ENCODE results near the gene VRK2.

VRK2 gene

DNA sequence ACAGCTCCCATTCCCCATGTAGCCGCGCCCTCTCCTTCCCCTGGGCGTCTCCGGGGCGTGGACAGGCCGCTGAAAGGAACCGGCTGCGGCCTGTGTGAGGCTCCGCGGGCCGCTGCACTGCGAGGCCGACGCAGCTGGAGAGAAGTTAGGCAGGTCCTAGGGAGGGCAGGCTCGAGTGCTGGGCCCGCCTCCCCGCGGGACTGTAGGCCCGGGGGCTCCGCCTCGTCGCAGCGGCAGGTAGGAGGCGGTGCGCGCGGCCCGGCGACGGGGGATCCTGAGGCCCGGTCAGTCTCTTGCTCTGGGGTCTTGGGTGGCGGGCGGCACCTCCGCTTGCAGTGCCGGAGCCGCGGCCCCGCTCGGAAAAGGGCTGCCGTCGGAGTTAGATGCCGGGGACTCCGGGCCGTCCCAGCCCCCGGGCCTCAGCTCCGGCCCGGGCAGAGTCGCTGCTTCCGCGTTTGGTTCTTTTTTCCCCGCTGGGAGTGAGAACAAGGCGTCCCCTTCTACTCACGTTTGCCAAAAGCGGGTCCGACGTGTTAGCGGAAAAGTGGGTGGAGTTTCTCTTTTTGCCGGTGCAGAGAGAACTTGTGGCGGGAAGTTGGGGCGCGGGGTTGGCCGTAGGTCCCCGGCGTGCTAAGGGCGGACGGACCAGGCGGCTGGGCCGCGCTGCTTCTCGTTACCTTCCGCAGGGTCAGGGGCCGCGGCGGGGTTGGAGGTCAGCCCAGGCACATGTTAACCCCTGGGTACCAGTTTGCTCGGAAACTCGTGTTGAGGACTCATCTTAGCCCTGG is at the start of gene VRK2:
Gene VRK2, plus strand, starts transcription at position 222 of the 788 bp plus-strand sequence. CDS start 2,026 bp downstream, outside the sequence.
- DNase-seq, result peak; percentile 29

DNA sequence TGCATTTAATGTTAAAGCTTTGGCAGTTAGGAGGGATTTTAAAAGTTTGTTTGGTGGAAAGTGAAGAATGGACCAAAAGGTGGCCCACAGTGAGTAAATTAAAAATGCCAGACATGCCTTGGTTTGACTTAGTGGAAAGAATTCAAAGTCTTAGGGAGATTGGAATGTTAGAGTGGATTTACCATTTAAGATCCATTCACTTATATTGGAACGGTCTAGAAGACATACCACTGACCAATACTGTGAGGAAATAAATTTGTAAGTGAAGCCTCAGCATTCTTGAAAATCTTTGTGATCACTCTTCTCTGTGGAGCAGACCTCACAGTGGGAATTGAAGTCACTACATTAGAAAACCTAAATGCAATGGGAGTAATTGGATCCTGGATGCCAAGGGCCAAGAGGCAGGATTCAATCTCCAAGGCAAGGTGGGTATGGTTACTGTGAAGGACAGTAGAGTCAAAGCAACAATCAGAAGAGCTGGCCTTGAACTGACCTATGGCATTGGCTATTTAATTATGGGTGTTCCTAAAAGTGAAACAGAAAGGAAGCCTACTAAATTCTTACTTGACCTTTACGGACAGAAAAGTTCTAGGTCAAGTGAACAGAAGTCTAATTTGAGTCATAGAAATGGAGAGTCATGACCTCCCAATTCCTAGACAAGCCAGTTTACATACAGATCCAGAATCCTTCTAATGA is 40.2 kb upstream of the VRK2 start:
- DNase-seq, result no peak

DNA sequence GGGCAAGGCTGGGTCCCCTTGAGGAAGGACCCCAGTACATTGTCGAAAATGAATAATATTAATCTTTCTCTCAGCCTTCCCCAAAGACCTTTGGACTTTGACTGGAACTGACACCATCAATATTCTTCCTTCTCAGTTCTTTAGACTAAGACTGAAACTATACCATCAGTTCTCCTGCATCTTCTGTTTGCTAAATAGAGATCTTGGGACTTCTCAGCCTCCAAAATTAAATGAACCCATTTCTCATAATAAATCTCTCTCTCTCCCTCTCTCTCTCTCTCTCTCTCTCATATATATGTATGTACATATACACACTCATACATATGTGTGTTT is 39.7 kb upstream of the VRK2 start:
- DNase-seq, result no peak

DNA sequence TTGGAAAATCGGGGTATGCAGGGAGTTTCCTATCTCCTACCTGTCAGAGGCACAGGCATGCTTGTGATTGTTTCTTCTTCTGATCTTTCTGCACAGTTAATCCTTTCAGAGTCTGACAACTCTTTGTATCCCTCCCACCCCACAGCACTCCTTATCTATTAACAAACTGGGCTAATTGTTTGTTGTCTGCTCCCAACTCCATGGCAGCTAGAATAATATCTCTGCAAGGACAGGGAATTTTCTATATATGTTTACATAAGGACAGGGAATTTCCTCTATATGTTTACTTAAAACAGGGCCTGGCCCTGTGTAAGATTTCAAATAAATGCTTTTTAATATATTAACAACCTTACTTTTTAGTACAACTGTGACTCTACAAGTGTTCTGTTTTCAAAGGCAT is 36.0 kb upstream of the VRK2 start:
- DNase-seq, result no peak

DNA sequence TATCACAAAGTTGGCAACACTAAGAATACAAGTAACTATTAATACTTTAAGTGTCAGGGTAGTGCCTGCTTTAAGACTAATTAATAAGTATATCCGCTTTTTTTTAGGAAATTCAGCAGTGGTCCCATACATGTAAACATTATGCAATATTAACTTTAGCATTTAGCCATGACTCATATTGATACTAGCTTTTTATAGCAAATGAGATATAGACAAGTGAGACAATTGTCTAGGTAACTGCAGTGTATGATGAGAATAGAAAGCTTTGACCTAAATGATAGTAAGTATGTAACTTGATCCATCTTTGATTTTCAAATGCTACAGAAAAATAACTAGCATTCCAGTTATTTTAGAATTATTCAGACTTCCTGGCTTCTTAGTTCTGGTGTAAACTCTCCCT is 27.4 kb upstream of the VRK2 start:
- no peak for DNase-seq

DNA sequence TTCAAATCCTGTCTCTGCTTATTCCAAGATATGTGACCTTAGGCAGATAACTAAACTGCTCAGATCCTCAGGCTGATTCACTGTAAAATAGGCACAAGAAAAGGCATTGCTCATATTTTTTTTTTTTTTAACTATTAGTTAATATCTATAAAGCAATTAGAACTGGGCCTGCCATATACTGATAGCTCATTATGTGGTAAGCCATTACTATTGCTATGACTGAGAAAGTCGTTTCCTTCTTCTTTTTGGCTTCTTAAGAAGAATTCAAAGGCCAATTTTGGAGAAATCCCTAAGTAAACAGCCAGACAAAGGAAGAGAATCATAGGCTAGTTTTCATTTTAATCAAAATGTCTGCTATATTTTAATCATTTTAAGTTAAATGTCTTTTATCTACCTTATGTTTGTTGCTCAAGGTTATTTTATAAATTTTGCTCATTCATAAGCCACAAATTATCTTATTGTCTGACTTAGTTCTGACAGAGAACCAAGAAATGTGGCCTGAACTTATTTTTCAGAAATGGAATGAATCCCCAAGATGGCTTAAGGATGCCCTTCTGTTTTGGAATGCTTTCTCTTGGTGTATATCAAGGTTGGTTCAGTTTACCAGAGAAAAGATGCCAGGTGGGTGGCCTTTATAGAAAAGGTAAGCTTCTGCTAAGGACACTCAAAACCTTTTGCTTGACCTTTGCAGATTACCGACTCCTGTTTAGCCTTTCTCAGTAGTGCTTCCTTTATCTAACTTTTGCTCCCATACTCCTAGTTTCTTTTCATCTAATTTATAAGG is 21.3 kb upstream of the VRK2 start:
- DNase-seq, result no peak

DNA sequence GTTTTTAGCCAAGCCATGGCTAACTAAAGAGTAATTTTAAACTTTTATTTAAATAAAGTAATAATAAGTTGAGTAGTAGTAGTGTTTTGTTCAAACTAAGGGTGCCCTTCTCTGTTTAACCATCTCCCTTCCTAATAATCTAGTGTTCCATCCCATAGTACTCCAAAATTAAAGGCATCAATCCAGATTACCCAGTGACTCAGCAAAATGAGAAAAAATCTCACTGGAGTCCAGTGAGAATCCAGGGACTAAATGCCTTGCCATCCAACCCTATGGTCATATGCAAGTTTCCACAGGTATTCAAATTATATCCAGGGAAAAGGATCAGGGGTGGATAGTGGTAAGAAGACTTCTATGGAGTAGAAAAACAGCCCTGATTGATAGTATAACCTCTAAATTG is 19.6 kb upstream of the VRK2 start:
- no peak for DNase-seq

DNA sequence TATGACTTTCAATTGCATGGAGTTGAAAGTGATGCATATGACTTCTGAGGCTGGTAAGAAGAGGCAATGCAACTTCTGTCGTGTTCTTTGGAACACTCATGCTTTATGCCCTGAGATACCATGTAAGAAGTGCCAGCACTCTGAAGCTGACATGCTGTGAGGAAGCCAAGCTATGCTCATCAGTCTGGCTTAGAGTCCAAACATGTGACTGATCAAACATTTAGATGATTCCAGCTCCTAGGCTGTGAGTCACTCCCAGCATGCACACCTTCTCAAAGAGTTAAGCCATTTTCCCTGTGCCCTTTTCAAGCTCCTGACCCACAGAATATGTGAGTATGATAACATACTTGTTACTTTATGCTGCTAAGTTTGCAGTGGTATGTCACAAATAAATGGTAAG is 15.8 kb upstream of the VRK2 start:
- DNase-seq, result no peak

DNA sequence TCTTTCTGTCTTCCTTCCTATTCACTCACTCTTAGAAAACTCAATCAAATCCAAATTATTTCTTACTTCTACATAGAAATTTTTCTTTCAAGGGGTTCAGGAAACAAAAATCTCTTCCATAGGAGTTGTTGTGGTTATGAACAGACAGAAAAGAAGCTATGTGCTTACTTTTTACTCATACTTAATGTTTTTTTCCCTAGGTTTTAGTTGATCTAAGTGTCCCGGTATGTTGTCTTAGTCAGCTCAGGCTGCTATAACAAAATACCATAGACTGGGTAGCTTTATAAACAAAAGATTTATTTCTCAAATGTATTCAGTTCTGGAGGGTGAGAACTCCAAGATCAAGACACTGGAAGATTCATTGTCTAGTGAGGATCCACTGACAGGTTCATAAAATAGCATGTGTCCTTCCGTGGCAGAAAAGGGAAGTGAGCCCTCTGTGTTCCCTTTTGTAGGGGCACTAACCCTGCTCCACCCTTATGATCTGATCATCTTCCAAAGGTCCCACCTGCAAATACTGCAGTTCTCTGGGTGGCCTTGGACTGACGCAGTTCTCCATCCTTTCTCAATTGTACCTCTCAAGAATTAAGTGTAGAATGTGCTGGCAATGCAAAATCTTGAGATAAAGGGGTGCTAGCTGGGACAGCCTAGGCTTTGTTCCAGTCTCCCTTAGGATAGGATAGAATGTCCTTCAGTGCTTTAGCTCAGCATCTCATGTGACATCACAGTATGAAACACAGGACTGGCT is 14.4 kb upstream of the VRK2 start:
- no peak for DNase-seq

DNA sequence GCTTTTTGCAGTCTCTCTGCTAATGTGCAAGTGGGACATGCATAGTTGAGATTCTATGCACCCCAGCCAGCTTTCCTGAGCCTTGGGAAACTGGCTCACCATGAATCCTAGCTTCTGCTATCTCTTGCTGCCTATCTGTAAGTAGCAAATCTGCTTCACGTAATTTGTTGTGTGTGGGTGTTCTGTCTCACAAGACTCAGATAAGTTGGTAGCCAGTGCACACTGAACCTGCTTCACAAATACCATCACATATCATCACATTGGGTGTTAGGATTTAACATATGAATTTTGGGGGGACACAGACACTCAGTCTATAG is 13.9 kb upstream of the VRK2 start:
- DNase-seq, result no peak

DNA sequence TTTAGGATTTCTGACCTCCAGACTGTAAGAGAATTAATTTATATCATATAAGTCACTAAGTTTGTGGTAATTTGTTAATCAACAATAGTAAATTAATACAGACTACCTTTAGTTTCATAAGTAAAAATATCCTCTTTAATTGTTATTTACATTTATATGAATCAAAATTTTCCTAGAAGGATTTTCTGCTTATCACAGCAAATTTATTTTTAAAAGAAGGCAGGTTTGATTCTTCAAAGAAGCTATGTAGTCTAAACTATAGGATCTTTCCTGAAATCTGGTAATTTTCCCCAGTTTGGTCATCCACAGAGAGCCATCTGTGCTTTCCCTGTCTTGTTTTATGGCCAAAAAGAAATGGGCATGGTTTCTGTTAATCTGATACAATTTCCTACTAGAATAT is 13.1 kb upstream of the VRK2 start:
- no peak for DNase-seq

DNA sequence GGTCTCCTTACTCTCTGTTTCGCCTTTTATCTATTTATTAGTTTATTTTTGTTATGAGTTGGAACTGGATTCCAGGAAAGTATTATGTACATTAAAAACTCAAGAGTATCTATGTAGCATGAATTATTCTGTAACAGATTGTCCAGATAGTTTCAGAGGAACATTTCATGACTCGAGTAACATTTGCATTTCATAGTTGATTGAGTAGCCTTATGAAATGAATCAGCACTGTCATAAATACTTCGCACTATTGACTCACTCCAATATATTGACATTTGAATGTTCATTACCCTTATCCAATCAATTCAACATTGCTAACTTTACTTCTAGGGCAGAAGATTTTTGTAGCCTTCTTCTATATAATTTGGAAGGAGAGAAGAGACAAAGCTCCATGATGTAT is 11.3 kb upstream of the VRK2 start:
- DNase-seq, result no peak

DNA sequence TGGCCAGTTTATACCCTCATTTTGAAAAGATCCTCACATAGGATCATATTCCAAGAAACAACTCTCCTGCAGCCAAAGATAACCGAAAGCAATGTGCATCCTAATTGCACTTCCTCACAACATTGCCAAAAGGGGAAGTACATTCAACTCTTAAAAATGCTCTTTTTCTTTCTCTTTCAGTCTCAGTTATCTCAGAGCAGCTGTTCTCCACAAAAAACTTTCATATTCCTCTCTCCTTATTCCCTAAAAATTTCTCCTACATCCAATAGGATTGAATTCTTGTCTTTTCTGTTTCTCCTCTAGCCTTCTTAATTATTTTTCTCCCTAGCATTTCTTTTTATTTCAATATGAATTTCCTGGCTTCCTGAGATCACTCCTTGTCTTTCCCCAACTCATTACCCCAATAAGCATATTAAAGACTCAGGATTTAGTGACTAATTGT is 7.4 kb upstream of the VRK2 start:
- no peak for DNase-seq

DNA sequence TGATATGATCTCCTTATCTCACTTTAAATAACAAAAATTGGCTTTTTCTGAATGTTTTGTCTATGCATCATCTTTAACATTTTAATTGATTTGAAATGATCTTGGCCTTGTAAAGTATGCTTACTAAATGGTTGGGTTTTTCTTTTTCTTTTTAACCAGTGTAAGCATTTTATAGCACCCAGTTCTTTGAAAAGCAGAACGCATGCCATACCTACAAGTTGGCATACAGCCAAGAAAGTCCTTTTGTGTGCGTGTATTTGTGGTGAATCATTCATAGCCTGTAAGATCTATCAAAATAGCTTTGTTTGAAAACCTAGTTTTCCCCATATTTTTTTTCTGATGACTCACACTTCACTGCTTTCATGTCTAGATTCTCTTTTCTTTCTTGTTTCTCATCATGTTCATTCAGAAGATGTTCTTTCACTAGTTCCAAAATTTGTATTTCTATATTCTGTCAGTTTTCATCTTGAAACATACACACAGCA is 4.1 kb upstream of the VRK2 start:
- no peak for DNase-seq

DNA sequence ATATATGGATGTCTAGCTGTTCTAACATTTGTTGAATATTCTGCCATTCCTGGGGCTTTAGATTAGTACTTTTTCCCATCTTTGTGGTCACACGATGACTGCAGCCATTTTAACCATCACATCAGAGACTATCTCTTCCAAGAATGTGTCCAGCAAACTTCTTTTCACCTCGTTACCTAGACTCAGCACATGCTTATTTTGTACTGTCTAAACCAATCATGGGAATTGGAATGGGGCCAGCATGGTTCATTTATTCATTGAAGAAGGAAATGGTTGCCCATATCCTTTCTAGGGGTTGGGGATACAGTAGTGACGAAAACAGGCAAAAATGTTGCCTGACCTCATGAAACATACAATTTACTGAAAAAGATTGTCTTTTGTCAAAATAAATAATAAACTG is 2.5 kb upstream of the VRK2 start:
- no peak for DNase-seq

DNA sequence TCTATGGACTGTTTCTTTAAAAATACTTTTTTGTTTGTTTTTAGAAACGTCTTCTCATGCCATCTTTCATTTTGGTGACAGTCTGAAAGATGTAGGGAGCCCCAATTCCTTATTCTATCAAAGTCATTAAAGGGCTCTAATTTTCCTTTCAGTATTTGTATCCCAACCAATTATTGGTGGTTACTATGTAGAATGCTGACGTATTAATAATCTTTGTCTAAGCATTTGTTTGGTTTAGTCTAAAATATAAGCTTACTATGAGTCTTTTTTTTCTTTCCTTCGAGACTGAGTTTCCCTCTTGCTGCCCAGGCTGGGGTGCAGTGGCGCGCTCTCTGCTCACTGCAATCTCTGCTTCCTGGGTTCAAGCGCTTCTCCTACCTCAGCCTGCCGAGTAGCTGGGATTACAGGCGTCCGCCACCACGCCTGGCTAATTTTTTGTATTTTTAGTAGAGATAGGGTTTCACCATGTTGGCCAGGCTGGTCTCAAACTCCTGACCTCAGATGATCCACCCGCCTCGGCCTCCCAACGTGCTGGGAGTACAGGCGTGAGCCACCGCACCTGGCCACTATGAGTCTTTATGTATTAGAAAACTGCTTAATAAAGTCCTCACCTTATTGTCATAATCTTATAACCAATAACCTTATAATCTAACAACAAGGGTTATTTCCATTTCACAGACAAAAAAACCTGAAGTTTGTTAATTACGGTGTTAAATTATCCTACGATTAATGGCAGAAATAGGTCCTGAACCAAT is 849 bp upstream of the VRK2 start:
- no peak for DNase-seq

DNA sequence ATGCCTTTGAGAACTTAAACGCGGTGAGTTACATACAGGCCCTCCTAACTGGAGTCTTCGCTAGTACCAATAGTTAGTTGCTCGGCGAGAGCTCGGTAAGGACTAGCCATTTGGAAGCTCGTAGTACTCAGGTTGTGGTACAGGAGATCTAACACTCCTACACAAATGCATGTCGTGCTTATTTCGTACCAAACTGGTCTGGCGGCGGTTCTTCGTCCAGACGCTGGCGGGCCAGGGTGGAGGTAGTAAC is 346 bp upstream of the VRK2 start:
- DNase-seq, result no peak

DNA sequence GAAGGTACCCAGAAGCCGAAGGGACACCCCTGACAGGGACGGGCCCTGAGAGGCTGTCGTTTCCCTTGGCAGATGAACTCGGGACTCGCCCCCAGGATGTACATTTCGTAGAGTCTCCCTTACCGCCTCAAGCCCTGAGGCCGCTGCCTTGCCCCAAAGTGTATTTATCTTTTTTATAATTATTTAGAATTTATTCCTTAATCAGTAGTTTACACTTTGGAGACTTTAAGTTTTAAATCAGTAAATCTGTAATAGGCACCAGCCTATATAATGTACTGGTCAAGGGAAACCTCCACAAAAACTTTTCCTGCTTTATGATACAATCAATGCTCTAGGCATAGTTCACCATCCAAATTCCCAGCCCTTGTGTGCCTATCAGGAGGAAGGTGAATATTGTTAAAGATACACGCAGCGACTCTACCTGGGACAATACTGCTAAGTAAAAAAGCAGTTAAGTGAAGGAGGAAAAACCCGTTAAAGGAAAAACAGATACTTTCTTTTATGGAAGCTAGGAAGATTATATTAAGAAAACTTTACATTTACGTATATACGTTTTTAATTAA is 848 bp downstream of the VRK2 start:
- DNase-seq, result no peak

DNA sequence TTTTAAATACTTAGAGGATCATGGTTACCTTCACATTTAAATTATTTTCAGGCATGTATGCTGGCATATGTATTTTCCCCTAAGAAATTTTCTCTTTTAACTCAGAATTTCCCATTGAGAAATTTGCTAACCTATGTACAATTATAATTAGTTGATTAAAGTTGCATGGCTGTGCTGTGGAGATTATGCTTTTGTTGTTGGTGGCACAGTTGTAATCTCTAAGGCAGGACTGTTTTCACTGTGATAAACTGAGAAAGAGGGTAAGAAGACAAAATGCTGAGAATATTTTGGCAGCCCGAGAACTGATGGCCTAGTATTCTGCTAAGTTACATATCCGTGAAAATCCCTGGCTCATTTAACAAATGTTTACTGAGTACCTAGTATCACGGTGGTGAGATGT is 1.4 kb downstream of the VRK2 start:
- no peak for DNase-seq

DNA sequence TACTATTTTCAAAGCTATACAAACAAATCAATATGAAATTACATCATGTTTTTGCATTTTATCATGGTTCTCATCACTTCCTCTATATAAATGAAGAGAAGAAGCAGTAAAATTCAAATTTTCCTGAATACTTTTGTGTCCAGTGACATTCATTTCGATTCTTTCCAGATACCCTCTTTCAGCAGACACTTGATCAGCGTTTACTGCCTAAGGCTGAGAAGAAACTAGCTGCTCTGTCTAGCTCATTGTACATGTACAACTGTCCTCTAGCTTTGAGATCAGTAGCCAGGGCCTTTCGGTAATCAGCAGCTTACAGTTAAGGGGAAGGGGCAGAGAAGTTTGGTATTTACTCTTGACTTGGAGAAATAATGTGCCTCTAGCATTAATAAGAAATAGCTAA is 4.8 kb downstream of the VRK2 start:
- no peak for DNase-seq

DNA sequence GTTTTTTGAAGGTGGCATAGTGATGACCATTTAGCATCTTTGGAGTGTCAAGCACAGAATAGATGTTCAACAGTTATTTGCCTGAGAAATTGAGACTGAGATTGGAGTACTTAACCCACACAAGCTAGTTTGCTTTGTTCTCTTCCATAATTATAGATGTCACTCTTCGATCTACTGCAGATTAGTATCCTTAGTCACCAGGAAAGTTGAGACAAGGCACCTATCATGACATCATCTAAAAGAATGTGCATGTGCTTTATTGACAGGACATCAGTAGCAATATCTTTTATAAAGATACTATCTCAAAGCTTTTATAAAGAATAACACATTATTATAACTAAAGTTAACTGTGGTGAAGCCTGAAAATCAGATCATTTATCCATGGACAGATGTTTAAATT is 6.4 kb downstream of the VRK2 start:
- no peak for DNase-seq

DNA sequence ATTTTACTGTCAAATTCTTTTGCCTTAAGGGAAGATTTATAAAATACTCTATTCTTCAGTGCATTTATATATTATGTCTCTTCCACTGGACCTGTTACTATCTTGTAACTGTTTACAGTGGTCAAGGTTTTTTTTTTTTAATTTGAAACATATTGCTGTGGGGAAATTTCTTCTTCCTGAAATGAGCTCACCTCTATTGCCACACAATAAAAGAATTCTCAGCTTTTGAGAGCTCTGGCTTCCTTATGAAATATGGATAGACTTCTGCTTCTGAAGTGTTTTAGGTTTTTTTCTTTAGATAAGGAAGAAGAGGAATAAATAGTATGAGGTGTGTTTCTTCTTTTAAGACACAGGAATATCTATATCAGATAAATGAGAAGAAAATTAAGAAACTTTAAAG is 7.7 kb downstream of the VRK2 start:
- DNase-seq, result no peak
